Type B pancreatic cell (in vitro differentiated cells): Measurements from ENCODE around the gene DGKQ. TPM values are rescaled to one million over a fixed set of nuclear protein-coding genes. Genes with fewer than 3 reads are reported as not detected.

ENCODE experiments used
- DNase-seq: peaks from one replicate; pipeline ENCODE4 v3.0.0; 2021; ENCODE audit warnings: mixed read lengths; ENCODE audit not compliant: unreplicated experiment; ENCODE audit errors: extremely low spot score
- H3K27ac Mint-ChIP-seq: 2 replicates; pipeline ENCODE4 v1.8.0; 2021; ENCODE audit warnings: mild to moderate bottlenecking, mixed read lengths
- H3K27me3 Mint-ChIP-seq: 2 replicates; pipeline ENCODE4 v1.8.0; 2021; ENCODE audit warnings: mixed read lengths
- H3K36me3 Mint-ChIP-seq: 2 replicates; pipeline ENCODE4 v1.8.0; 2021; ENCODE audit warnings: mixed read lengths
- H3K4me1 Mint-ChIP-seq: one replicate; pipeline ENCODE4 v1.8.0; 2021; ENCODE audit warnings: mixed read lengths; ENCODE audit not compliant: unreplicated experiment
- H3K4me3 Mint-ChIP-seq: 2 replicates; pipeline ENCODE4 v1.8.0; 2021; ENCODE audit warnings: mild to moderate bottlenecking, mixed read lengths
- H3K9me3 Mint-ChIP-seq: 2 replicates; pipeline ENCODE4 v1.8.0; 2021; ENCODE audit warnings: mixed read lengths
- CTCF ChIP-seq: fragments of 200-600 bp; sonication (generic); conservative IDR thresholded peaks from 2 replicates; pipeline ENCODE4 v1.5.0; 2021; ENCODE audit warnings: antibody characterized with exemption, mild to moderate bottlenecking
- total RNA-seq: library from RNA; stranded (reverse); gene quantifications from 2 replicates; pipeline ENCODE4 v1.2.1, GENCODE V29; 2021; ENCODE audit warnings: low replicate concordance

DGKQ gene
- total RNA-seq, 1 donor from 2014 or later: 17.0 TPM

DNA sequence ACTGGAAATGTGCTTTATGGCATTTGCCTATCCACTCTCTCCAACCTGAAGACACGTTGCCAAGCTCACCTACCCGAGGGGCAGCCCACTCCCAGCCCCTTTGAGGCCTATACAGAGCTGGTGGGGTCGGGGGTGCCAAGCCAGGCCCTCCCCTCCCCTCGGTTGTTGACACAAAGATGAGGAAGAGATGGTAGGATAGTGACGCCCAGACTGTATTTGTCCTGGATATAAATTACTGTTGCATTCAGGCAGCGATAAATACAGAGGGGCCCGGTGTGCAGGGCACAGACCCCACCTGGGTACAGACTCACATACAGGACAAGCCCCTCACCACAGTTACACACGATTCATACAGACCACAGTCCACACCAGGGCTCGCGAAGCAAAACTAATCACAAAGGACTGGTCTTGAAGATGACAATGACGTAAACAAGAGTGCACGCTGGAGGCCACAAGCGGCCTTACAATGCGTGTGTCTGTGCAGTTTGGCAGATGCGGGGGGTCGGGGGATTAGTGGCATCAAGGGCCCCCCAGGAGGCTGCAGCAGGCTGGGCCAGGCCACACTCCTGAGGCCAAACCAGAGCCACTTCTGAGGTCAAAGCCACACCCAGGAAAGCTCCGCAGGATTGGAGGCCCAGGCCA lies 14.6 kb downstream of the DGKQ start:
- Mint-ChIP-seq H3K36me3 (no peaks in the 10 kb centered on the region), H3K4me1 (no peaks in the 10 kb centered on the region), H3K9me3 (no peaks in the 10 kb centered on the region), H3K4me3 (no peak overlapping the region), H3K27ac (no peak overlapping the region), H3K27me3 (no peaks in the 10 kb centered on the region)
- DNase-seq: no peak
- no peak for TF ChIP-seq CTCF

DNA sequence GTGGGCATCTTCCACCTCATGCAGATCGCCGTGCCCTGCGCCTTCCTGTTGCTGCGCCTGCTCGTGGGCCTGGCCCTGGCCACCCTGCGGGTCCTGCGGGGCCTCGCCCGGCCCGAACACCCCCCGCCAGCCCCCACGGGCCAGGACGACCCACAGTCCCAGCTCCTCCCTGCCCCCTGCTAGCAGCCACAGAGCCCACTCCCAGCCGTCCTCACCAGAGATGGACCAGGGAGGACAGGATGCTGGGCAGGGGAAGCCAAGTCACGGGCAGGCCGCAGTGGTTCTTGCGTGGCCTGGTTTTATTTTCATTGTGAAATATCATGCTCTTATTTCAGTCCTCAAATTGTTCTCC lies 15.1 kb downstream of the DGKQ start:
- no peak for TF ChIP-seq CTCF
- Mint-ChIP-seq H3K27ac (no peak overlapping the region), H3K27me3 (no peaks in the 10 kb centered on the region), H3K4me3 (no peak overlapping the region), H3K9me3 (no peaks in the 10 kb centered on the region), H3K4me1 (no peaks in the 10 kb centered on the region), H3K36me3 (no peaks in the 10 kb centered on the region)
- no peak for DNase-seq

- Mint-ChIP-seq H3K9me3 (no peaks in the 10 kb centered on the region), H3K4me1 (no peaks in the 10 kb centered on the region), H3K27me3 (no peaks in the 10 kb centered on the region), H3K27ac (no peak overlapping the region), H3K4me3 (no peak overlapping the region), H3K36me3 (no peaks in the 10 kb centered on the region)
- DNase-seq: no peak
- TF ChIP-seq CTCF: no peak
Measured at GRCh38 chr4:957581-958313, 15.6 kb downstream of the DGKQ start.

DNA sequence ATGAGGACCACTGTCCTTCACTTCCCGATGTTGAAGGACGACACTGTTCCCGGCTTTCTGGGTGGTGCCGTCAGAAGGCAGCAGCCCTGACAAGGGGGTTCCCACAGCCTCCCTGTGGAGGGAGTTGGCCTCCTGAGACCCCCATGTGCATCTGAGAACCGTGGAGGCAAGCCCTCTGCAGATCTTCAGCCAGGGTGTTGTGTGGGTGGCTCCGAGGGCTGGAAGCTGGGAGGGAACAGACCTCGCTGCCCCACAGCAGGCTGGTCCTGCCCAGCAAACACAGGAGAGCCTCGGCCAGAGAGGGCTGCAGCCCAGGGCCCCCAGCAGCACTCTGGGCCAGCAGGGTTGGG lies 16.2 kb downstream of the DGKQ start:
- Mint-ChIP-seq H3K4me1 (no peaks in the 10 kb centered on the region), H3K27ac (no peak overlapping the region), H3K4me3 (no peak overlapping the region), H3K9me3 (no peaks in the 10 kb centered on the region), H3K27me3 (no peaks in the 10 kb centered on the region), H3K36me3 (no peaks in the 10 kb centered on the region)
- no peak for DNase-seq
- no peak for TF ChIP-seq CTCF

- H3K36me3 Mint-ChIP-seq: no peaks in the 10 kb centered on the region
- no peaks in the 10 kb centered on the region for H3K9me3 Mint-ChIP-seq
- H3K27ac Mint-ChIP-seq: no peak overlapping the region
- no peak overlapping the region for H3K4me3 Mint-ChIP-seq
- H3K27me3 Mint-ChIP-seq: no peaks in the 10 kb centered on the region
- H3K4me1 Mint-ChIP-seq: no peaks in the 10 kb centered on the region
- no peak for TF ChIP-seq CTCF
- no peak for DNase-seq
Measured at GRCh38 chr4:956531-957230, 16.7 kb downstream of the DGKQ start.
